ENCODE data around the gene LSAMP.
"Not testable (repeated sequence)": the region's sequence is repeated elsewhere in the genome, so short reads cannot be mapped to it uniquely, and the experiment has no call there.

Gene LSAMP

DNA sequence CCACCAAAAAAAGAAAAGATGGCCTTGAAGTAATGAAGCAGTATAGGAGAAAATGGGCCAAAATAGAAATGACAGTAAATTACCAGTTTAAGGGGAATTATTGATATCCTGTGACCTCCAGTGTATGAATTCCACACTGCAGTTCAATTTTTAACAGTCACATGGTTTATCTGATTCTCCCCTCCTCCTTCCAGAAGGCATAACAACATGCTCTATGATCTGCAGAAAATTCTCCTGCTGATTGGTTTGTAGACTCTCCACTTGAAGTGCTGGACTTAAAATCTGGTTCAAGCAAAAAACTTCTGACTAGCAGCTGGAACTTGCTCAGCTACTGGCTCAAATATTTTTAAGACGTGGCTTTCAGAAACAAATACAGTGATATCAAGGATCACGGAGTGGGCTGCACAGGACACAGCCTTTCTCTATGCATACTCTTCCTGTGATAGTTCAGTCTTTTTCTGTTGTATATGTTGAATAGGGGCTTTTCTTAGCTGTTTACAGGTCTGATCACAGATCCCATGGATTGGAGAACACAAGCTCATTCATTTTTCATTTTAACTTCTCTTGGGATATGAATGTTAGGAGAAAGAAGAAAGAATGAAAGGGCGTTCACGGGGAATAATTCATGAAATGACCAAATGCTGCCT is 211.5 kb downstream of the LSAMP start:
- no peak for DNase-seq

DNA sequence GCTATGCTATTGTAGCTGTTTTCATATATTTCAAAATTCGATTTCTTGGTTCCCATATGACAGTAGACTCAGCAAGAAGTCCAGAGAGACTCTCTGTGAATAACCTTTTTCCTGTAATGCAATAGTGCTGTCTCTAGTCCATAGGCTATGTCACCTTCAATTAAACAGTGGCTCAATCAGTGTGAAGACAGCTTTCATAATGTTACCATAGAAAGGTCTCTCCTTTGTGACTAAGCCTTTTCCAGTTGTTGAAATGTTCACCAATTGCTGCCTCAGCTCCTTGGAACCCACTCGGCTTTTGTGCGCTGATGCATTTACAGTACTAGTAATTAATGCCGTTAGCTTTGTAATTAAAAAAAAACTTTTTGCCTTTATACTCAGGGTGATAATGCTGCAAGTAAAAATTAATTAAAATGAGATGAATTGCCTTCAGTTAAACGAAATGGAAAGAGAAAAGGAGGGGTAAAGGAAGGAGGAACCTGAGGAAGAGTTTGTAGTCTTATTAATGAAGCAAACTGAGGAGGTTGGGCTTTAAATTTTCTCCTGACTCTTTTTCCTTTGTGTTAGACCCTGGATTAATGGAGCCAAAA is 214.8 kb downstream of the LSAMP start:
- DNase-seq, result no peak

DNA sequence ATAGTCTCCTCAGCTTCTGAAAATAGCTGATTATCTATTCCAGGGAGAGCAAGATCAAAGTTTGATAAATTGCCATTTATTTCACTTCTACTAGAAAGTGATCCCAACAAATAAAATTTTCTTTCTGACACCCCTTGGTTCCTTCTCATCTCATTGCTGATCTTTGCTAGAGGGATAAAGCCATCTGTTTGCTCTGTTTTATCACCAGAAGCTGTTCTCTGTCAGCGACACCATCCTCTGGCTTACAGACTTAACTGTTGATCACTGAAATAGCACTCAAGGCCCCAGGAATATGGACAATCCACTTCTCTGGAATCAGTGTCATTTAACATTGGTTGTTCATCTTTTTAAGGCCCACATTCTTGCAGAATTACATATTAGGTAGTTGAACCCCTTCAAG is 219.0 kb downstream of the LSAMP start:
- no peak for DNase-seq

- no peak for DNase-seq
Observed at GRCh38 chr3:116216761-116217160, 228.5 kb downstream of the LSAMP start.

DNA sequence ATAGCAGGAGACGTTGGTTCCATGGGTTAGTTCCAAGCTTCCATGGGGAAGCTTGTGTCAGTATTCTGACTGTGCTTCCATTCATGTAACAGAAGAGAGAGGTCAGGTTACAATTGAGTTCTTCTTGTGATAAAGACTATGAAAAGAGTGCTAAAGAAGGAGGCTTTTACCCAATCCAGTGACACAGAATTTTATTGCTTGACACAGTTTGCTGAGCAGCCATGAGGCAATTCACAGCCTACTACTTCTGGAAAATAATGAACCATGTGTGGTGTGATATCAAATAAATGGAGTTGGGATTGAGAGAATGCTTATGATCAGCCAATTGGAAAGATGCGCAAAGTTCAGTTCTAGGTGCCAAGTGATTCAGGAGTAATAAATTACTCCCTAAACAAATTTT is 233.4 kb downstream of the LSAMP start:
- no peak for DNase-seq

- not testable (repeated sequence) for DNase-seq
Observed at GRCh38 chr3:116208830-116209229, 236.5 kb downstream of the LSAMP start.

- DNase-seq, result no peak
Observed at GRCh38 chr3:116200956-116201690, 244.2 kb downstream of the LSAMP start.

DNA sequence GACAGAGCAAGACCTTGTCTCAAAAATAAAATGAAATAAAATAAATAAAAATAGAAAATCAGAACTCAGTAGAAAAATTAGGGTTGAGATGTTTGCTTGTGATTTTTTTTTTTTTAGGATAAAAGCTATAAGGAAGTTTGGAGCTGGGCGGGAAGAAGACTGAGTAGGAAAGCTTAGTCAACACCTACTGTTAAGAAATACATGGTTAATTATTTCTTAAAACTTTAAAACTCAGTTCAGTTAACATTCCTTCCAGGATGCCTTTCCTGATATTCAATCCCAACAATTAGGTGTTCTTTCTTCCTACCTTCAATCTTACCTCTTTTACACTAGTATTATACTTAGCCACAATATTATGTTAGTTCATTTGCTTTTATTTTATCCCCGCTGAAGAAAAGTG is 246.2 kb downstream of the LSAMP start:
- DNase-seq, result no peak

GRCh38 chr3:116198087-116198486 is 247.2 kb downstream of the LSAMP start:
- no peak for DNase-seq

GRCh38 chr3:116192464-116192863 is 252.8 kb downstream of the LSAMP start:
- no peak for DNase-seq

- DNase-seq, result no peak
Observed at GRCh38 chr3:116191409-116191808, 253.9 kb downstream of the LSAMP start.

- no peak for DNase-seq
Observed at GRCh38 chr3:116190095-116190494, 255.2 kb downstream of the LSAMP start.

- DNase-seq, result no peak
Observed at GRCh38 chr3:116188231-116188785, 257.0 kb downstream of the LSAMP start.

DNA sequence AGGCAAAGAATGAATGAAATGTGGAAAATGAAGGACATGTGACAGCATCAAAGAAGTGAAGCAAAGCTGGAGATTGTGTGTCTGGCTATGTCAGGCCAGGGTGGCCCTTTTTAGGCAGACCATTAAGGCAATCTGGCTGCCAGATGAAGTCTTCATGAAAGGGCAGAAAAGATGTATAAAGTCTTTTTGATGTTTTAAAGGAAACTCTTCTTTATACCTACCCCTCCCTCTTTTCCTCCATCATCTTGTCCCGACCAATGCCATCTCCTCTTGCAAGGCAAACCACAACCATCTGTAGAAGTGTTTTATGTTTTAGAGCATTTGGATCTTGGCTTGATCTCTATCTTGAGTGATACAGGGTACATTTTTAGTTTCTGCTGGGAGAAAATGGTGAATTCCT is 259.2 kb downstream of the LSAMP start:
- DNase-seq, result no peak

DNA sequence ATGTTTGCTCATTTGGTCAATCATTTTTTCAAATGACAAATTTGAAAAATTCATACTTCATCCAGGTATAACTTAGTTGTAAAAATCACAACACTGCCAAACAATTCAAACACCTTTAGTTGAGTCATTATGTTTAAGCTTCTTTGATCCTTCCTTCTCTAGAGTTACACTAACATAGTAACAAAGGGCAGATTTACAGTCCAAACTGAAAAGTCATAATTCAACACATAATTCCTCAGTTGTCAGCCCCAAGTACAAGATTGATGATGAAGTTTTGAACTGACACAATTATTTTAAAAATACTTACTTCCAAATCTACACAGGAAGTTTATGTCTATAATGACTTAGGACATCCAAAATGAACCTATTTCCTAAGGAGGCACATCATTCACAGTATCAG is 264.1 kb downstream of the LSAMP start:
- DNase-seq, result no peak

DNA sequence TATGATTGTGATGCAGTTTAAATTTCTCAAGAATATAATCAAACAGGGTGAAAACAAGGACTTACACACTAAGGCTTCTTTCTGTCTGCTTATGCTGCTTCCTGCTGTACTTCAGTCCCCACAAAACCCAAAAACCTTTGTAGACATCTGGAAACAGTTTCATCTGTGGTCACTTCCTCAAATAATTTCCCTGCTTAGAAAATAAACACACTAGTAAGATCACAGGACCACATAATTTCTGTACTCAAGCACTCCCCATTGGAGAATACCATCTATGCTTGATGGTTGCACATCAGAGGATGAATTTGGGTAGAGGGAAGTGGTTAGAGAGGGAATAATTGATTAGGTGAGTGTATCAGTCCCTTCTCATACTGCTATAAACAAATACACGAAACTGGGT is 266.2 kb downstream of the LSAMP start:
- DNase-seq, result no peak

DNA sequence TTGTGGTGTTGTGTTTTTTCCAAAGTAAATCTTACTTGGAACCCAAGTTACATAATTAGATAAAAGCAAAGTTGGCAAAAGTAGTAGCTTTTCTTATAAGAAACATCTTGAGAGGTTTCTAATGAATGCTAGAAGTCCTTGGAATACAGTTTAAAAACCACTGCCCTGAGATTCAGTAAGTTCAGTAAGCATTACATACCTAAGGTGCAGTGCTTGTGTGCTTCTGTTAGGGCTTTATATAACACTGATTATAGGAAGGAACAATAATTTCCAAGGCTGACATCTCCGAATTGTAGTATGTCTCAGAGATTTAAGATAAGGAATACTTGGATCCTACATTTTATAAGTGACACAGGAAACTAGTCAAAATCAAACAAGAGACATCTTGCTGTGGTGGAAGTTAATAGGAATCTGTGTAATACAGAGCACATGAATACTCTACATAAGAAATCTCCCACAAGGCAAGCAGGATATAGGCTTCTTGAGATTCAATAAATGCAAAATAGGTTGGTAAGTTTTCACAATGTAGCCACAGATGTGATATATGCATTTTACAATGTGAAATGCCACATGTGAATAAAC is 268.2 kb downstream of the LSAMP start:
- DNase-seq, result no peak

DNA sequence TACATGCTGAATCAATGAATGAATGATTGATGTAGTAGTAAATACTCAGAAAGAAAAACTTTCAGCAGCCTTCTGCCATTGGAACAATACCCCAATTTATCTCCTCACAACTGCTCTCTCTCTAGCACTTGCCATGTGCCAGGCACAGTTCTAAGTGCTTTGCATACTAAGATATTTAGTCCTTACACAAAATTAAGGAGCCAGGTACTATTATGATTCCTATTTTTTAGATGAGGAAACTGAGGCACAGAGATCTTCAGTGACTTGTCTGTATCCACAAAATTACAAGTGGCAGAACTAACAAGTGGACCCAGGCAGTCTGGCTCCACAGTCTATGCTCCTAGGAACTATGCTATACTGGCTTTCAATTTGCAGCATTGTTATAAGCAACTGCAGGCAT is 279.2 kb downstream of the LSAMP start:
- DNase-seq, result no peak

DNA sequence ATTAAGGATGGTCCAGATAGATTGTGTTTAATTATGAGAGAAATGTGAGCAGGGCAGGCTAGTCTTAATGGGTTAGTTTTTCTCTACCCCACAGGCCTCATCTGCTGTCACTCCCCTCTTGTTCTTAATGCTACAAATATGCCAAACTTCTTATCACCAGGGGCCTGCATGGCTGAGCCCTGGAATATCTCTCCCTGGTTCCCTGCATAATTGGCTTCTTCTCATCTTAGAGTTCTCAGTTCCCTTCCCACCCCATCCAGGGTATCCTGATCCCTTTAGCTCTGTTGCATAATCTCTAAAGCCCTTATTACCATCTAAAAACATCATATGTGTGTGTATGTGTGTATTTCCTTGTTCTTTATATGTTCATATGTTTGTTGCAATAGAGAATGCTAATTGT is 279.6 kb downstream of the LSAMP start:
- DNase-seq, result no peak

DNA sequence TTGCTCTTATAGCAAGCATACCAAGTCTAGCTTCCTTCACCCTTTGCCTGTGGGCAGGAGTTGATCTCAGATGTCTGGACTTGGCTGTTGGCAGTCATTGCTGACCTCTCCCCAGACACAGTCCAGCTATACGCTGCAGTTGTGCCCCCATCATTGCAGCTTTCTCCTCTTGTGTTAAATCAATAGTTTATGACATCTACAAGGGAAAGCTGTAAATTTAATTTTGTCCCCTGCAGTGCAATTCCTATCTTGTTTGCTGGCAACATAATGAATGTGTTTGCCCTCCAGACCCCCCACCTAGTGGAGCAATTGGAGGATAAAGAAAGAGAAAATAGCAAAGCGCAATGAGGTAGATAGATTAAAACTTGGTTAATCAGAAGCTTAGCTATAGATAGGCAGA is 280.2 kb downstream of the LSAMP start:
- DNase-seq, result peak; percentile 58 to 60

DNA sequence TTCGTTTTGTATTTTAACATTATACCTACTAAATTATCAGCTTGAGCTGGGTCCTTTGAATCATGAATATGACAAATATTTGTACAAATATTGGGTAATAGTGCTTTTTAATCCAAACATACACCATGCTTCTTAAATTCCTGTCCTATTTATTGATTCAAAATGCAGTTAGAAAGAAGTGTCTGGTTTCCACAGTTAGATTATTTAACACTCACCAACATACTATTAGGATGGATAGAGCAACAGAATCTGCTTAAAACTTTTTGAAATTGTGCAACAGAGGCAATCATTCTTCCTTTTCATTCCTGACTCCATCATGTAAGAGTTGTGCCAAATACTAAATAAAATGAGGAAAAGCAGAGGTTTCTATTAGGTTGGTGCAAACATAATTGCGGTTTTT is 281.2 kb downstream of the LSAMP start:
- no peak for DNase-seq

- no peak for DNase-seq
Observed at GRCh38 chr3:116161575-116162525, 283.4 kb downstream of the LSAMP start.

- DNase-seq, result no peak
Observed at GRCh38 chr3:116160594-116160993, 284.7 kb downstream of the LSAMP start.
